HepG2 (cell line): ENCODE results near the gene FTCD. TPM values are rescaled to one million over a fixed set of nuclear protein-coding genes. Genes with fewer than 3 reads are reported as not detected.

Source experiments
- ATAC-seq: fragments of 200-7000 bp; cut with Tn5 transposase; 3 replicates; pipeline ENCODE4 v1.9.1; 2020; ENCODE audit warnings: mild to moderate bottlenecking, moderate library complexity
- BruUV-seq: library from RNA; stranded (reverse); fragments of 400-500 nt; replicated peaks from 2 replicates; lab custom pipeline; 2021; lab: Mats Ljungman, UMichigan
- CTCF ChIA-PET: fragments of 300-600 bp; formaldehyde crosslinking; extraction: SDS; loops from one replicate; lab custom pipeline; 2021; ENCODE audit warnings: low total read pairs, inconsistent platforms, low intra/inter-chr PET ratio; lab: Yijun Ruan, JAX
- POLR2A ChIA-PET: fragments of 350-600 bp; sonication (Branson Sonifier 250); formaldehyde crosslinking; loops from one replicate; lab custom pipeline; 2020; ENCODE audit warnings: antibody characterized with exemption, inconsistent platforms; lab: Yijun Ruan, JAX
- DNase-seq: peaks from one replicate; pipeline ENCODE4 v3.0.0-alpha.2; 2015; ENCODE audit warnings: low spot score
- FAIRE-seq: peaks from 3 replicates; lab custom pipeline; 2011; peaks lifted over from hg19 to GRCh38; lab: Jason Lieb, UNC
- H2AFZ ChIP-seq: one replicate; pipeline ENCODE4 v1.6.1; 2011; ENCODE audit warnings: low read length, inconsistent platforms
- H3K27ac ChIP-seq: fragments of 300-600 bp; 3 replicates; pipeline ENCODE4 v1.8.0; 2011; ENCODE audit warnings: mixed run types, mild to moderate bottlenecking, mixed read lengths, low read length, inconsistent platforms; ENCODE audit not compliant: insufficient read depth; ENCODE audit errors: extremely low read length
- H3K27me3 ChIP-seq, 2 experiments: fragments of 200-600 bp in 1 of 2; 2 replicates in 1 of 2; 3 replicates in 1 of 2; pipeline versions ENCODE4 v1.6.0 to v1.8.0; 2011; ENCODE audit warnings: low read length in 2 of 2, mild to moderate bottlenecking in 2 of 2, moderate library complexity in 2 of 2, inconsistent platforms in 1 of 2; ENCODE audit not compliant: insufficient read depth in 2 of 2, control insufficient read depth in 1 of 2
- H3K36me3 ChIP-seq, 2 experiments: fragments of 200-600 bp in 1 of 2; replicated peaks in 1 of 2; 2 replicates in 1 of 2; 3 replicates in 1 of 2; pipeline versions ENCODE4 v1.5.1 to v1.8.0; 2011; ENCODE audit warnings: low read length in 2 of 2, inconsistent platforms in 1 of 2; ENCODE audit not compliant: insufficient read depth in 2 of 2, control insufficient read depth in 1 of 2
- H3K4me1 ChIP-seq: 2 replicates; pipeline ENCODE4 v1.5.1; 2012; ENCODE audit warnings: low read length, inconsistent platforms; ENCODE audit not compliant: insufficient read depth
- H3K4me2 ChIP-seq: 2 replicates; pipeline ENCODE4 v1.6.0; 2011; ENCODE audit warnings: low read depth, low read length, inconsistent platforms
- H3K4me3 ChIP-seq, 3 experiments: fragments of 200-600 bp in 1 of 3; sonication (generic), shearing (Covaris generic) in 1 of 3; replicated peaks in 1 of 3; 2 replicates each; pipeline ENCODE4 v1.5.1; 2011 to 2016; ENCODE audit warnings: low read length in 3 of 3, inconsistent platforms in 2 of 3, low read depth in 2 of 3, mild to moderate bottlenecking in 2 of 3, control low read depth in 1 of 3, mixed read lengths in 1 of 3; ENCODE audit not compliant: insufficient read depth in 1 of 3
- H3K79me2 ChIP-seq: one replicate; pipeline ENCODE4 v1.6.1; 2011; ENCODE audit warnings: low read length, inconsistent platforms; ENCODE audit not compliant: insufficient read depth
- H3K9ac ChIP-seq: 2 replicates; pipeline ENCODE4 v1.6.0; 2011; ENCODE audit warnings: mild to moderate bottlenecking, low read depth, low read length, inconsistent platforms; ENCODE audit not compliant: insufficient read depth
- H3K9me3 ChIP-seq: 2 replicates; pipeline ENCODE4 v1.5.1; 2012; ENCODE audit warnings: mild to moderate bottlenecking, low read length
- H4K20me1 ChIP-seq: 2 replicates; pipeline ENCODE4 v1.6.0; 2011; ENCODE audit warnings: inconsistent platforms, mild to moderate bottlenecking, low read length, moderate library complexity; ENCODE audit not compliant: insufficient read depth
- ATF7 ChIP-seq, 2 experiments: fragments of 450-650 bp in 1 of 2; sonication (generic) in 1 of 2; formaldehyde crosslinking in 1 of 2; IDR thresholded peaks; 2 replicates each; pipeline versions ENCODE4 v1.4.0 to v1.6.1; 2016 to 2020; ENCODE audit warnings: antibody characterized with exemption in 1 of 2, mild to moderate bottlenecking in 1 of 2, missing genetic modification reagents in 1 of 2
- CEBPG ChIP-seq: IDR thresholded peaks from 2 replicates; pipeline ENCODE4 v1.6.1; 2016
- CEBPZ ChIP-seq: IDR thresholded peaks from 2 replicates; pipeline ENCODE4 v1.6.1; 2012; ENCODE audit warnings: low read length, improper control_type of control experiment
- EED ChIP-seq: sonication (generic); formaldehyde crosslinking; IDR thresholded peaks from 2 replicates; pipeline ENCODE4 v1.5.0; 2020; ENCODE audit warnings: mild to moderate bottlenecking, missing genetic modification reagents
- GABPB1 ChIP-seq: IDR thresholded peaks from 2 replicates; pipeline ENCODE4 v1.6.1; 2016; ENCODE audit warnings: mild to moderate bottlenecking, missing genetic modification reagents, moderate library complexity, missing compliant biosample characterization
- KDM6A ChIP-seq: IDR thresholded peaks from 2 replicates; pipeline ENCODE4 v1.6.1; 2016; ENCODE audit warnings: low read depth
- MED13 ChIP-seq: sonication (generic); formaldehyde crosslinking; IDR thresholded peaks from 2 replicates; pipeline ENCODE4 v1.5.0; 2020; ENCODE audit warnings: missing genetic modification reagents
- MTA3 ChIP-seq: sonication (generic); formaldehyde crosslinking; IDR thresholded peaks from 2 replicates; pipeline ENCODE4 v1.4.0; 2020; ENCODE audit warnings: missing genetic modification reagents
- SP2 ChIP-seq: sonication (generic); formaldehyde crosslinking; IDR thresholded peaks from 2 replicates; pipeline ENCODE4 v1.5.1; 2020; ENCODE audit warnings: mild to moderate bottlenecking, missing genetic modification reagents
- TAF1 ChIP-seq: sonication (generic); formaldehyde crosslinking; IDR thresholded peaks from 2 replicates; pipeline ENCODE4 v1.4.0; 2020; ENCODE audit warnings: missing genetic modification reagents
- TFAP4 ChIP-seq: sonication (generic); IDR thresholded peaks from 2 replicates; pipeline ENCODE4 v1.6.1; 2016; ENCODE audit warnings: low read depth, borderline replicate concordance
- ZMYM4 ChIP-seq: sonication (generic); formaldehyde crosslinking; IDR thresholded peaks from 2 replicates; pipeline ENCODE4 v1.8.1; 2023; ENCODE audit warnings: mild to moderate bottlenecking, missing genetic modification reagents
- ZNF672 ChIP-seq: sonication (generic); formaldehyde crosslinking; IDR thresholded peaks from 2 replicates; pipeline ENCODE4 v1.8.1; 2022; ENCODE audit warnings: missing genetic modification reagents
- ZNF691 ChIP-seq: sonication (generic); formaldehyde crosslinking; IDR thresholded peaks from 2 replicates; pipeline ENCODE4 v1.4.0; 2020; ENCODE audit warnings: missing genetic modification reagents, low read depth, mild to moderate bottlenecking, borderline replicate concordance
- ZSCAN20 ChIP-seq: sonication (generic); formaldehyde crosslinking; IDR thresholded peaks from 2 replicates; pipeline ENCODE4 v1.4.0; 2020; ENCODE audit warnings: missing genetic modification reagents, mild to moderate bottlenecking, borderline replicate concordance
- WGBS: methylation state at CpG from one replicate; pipeline ENCODE4 v1.1.6; 2017; ENCODE audit warnings: low lambda C conversion rate; 5-methylcytosine and 5-hydroxymethylcytosine counted together
- in situ Hi-C: cut with HindIII; loops from 2 replicates; pipeline ENCODE4 v1.10.0; 2017; ENCODE audit warnings: low pct_unique_long_range_greater_than_20kb; ENCODE audit not compliant: extremely low pct_ligation_motif_present
- intact Hi-C: fragments of 100-400 bp; cut with micrococcal nuclease; formaldehyde crosslinking; loops from one replicate; pipeline ENCODE4 v1.10.0; 2022; ENCODE audit not compliant: unreplicated experiment
- polyA plus RNA-seq, 8 experiments: library from polyadenylated mRNA; depleted of rRNA in 3 of 8; stranded (reverse) in 7 of 8; unstranded in 1 of 8; fragments of >200 nt; fragmentation: Illumina TruSeq in 4 of 8; extraction: Trizol in 4 of 8; gene quantifications; 2 replicates each; pipeline versions ENCODE4 v1.2.1 to v1.2.3, GENCODE V29; 2011 to 2016; ENCODE audit warnings: low read depth in 4 of 8, missing spikeins in 1 of 8, mixed read lengths in 1 of 8; ENCODE audit not compliant: insufficient read depth in 1 of 8
- total RNA-seq, 5 experiments: library from RNA; depleted of rRNA; stranded (reverse); fragments of >200 nt; fragmentation: Illumina TruSeq; extraction: Trizol; gene quantifications; 2 replicates each; pipeline ENCODE4 v1.2.3, GENCODE V29; 2016; ENCODE audit warnings: low read depth in 1 of 5

FTCD gene
- total and polyA plus RNA-seq, 2 of the 13 experiments (the other 11 are each of a cell fraction or from before 2014, with no cell fraction given): 75.7 to 105 TPM

- TF ChIP-seq EED (CRISPR knock-in tag) (no peak), ATF7 (IDR thresholded peaks at IDR 0.05) (no peak), ATF7 (CRISPR knock-in tag; IDR thresholded peaks at IDR 0.05) (no peak), CEBPZ (no peak), KDM6A (CRISPR knock-in tag) (no peak), MED13 (CRISPR knock-in tag) (no peak), ZNF672 (CRISPR knock-in tag) (no peak), CEBPG (CRISPR knock-in tag) (no peak), GABPB1 (CRISPR knock-in tag) (no peak), ZSCAN20 (CRISPR knock-in tag) (no peak), MTA3 (CRISPR knock-in tag) (no peak)
Observed at GRCh38 chr21:46089285-46089684, 66.1 kb downstream of the FTCD start (continued).

- H3K27ac ChIP-seq: no peak overlapping the region
- H3K4me3 ChIP-seq: no peak overlapping the region
- TF ChIP-seq TFAP4: no peak
- TF ChIP-seq ZMYM4 (CRISPR knock-in tag): no peak
- no peak for TF ChIP-seq TAF1 (CRISPR knock-in tag)
- no peak for TF ChIP-seq ZNF691
- TF ChIP-seq SP2 (CRISPR knock-in tag): no peak
- TF ChIP-seq, all 625 proteins: peak for 0
- peaks cover 5 to 22% of the 10 kb centered on the region in 2 experiments; a peak in 4 of 5 replicates for H3K27me3 ChIP-seq
- FAIRE-seq (no peak), ATAC-seq (no peak), DNase-seq (no peak)
- H4K20me1 ChIP-seq: no peaks in the 10 kb centered on the region
- no peak overlapping the region for H2AFZ ChIP-seq
- POLR2A ChIA-PET: no interaction called here
- peaks cover 11% of the 10 kb centered on the region; the same call in 1 of the 2 replicates for H3K4me1 ChIP-seq
- no peaks in the 10 kb centered on the region for H3K79me2 ChIP-seq
- no peaks in the 10 kb centered on the region for H3K36me3 ChIP-seq
- in situ Hi-C loops: no loop called here
- CTCF ChIA-PET: no interaction called here
- no peak overlapping the region for H3K4me2 ChIP-seq
- no peaks in the 10 kb centered on the region for H3K9me3 ChIP-seq
- no TSS peak for BruUV-seq
- H3K9ac ChIP-seq: no peak overlapping the region
- 62% methylated on average over 2 of the region's 2 CpGs for WGBS
- intact Hi-C loops: no loop called here
Observed at GRCh38 chr21:46088189-46088588, 67.2 kb downstream of the FTCD start.
